ENCODE results near the gene CCDC85C. TPM values are rescaled to one million over a fixed set of nuclear protein-coding genes. Genes with fewer than 3 reads are reported as not detected.

CCDC85C gene
- total RNA-seq, 6 donors from 2014 or later, result 5.2 to 31.0 (median 20.4) TPM

GRCh38 chr14:99451234-99451633, 152.8 kb downstream of the CCDC85C start:
- Histone ChIP-seq H3K4me3 (no peak overlapping the region), H3K4me1 (no peaks in the 10 kb centered on the region), H3K36me3 (peaks cover 9 to 91% (median 34%) of the 10 kb centered on the region in 4 donors), H3K9me3 (no peaks in the 10 kb centered on the region), H3K27ac (no peak overlapping the region), H3K27me3 (no peaks in the 10 kb centered on the region)
- DNase-seq (no peak), ATAC-seq (ENCODE audit: low FRiP score in 2 of 2) (no peak)
- 95 to 99% methylated on average over 5 of the region's 5 CpGs for WGBS, 2 donors
- TF ChIP-seq EP300 (IDR thresholded peaks at IDR 0.05), result no peak
- TF ChIP-seq, protein P1, sequence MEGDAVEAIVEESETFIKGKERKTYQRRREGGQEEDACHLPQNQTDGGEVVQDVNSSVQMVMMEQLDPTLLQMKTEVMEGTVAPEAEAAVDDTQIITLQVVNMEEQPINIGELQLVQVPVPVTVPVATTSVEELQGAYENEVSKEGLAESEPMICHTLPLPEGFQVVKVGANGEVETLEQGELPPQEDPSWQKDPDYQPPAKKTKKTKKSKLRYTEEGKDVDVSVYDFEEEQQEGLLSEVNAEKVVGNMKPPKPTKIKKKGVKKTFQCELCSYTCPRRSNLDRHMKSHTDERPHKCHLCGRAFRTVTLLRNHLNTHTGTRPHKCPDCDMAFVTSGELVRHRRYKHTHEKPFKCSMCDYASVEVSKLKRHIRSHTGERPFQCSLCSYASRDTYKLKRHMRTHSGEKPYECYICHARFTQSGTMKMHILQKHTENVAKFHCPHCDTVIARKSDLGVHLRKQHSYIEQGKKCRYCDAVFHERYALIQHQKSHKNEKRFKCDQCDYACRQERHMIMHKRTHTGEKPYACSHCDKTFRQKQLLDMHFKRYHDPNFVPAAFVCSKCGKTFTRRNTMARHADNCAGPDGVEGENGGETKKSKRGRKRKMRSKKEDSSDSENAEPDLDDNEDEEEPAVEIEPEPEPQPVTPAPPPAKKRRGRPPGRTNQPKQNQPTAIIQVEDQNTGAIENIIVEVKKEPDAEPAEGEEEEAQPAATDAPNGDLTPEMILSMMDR (IDR thresholded peaks at IDR 0.05), result no peak
- TF ChIP-seq POLR2AphosphoS5 (IDR thresholded peaks at IDR 0.05), result no peak
- TF ChIP-seq POLR2A (IDR thresholded peaks at IDR 0.05), result no peak

DNA sequence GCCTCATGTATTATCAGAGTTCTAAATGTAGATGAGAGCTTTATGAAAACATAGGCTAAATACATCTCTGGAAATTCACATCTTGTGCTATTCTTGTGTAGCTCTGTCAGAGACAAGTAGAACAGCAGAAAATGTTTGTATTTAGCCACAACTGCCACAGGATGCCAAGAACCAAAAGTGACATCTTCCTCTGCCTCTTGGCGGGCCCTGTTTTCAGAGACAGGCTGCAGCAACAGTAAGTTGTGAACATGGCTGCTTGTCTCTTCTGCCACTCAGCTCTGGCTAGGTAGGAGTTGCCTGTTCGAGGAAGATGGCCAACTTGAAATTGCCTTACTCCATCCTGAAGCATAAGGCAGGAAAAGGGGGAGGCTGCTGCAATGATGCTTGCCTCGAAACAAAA, 153.7 kb downstream of the CCDC85C start:
- H3K9me3 ChIP-seq, result no peaks in the 10 kb centered on the region
- no peak for DNase-seq
- H3K4me1 ChIP-seq, result no peaks in the 10 kb centered on the region
- H3K4me3 ChIP-seq, result no peak overlapping the region
- TF ChIP-seq, protein P1 (IDR thresholded peaks at IDR 0.05), result no peak
- TF ChIP-seq EP300 (IDR thresholded peaks at IDR 0.05) (no peak), POLR2AphosphoS5 (IDR thresholded peaks at IDR 0.05) (no peak), POLR2A (IDR thresholded peaks at IDR 0.05) (no peak)
- 90 to 91% methylated on average over 3 of the region's 3 CpGs for WGBS, 2 donors
- peaks cover 9 to 92% (median 29%) of the 10 kb centered on the region in 4 donors for H3K36me3 ChIP-seq
- no peak overlapping the region for H3K27ac ChIP-seq
- ATAC-seq (ENCODE audit: low FRiP score in 2 of 2), result no peak
- no peaks in the 10 kb centered on the region for H3K27me3 ChIP-seq

Small RNA genes lying within 50 kb of the gene (small RNA-seq; reads per million reads assigned to genes)
- gene RF00019, result 0 reads per million in 4 donors

Other genes starting within 250 kb of the CCDC85C start
- 10 to 100 TPM; 59.7 to 99.2 (median 77.6) TPM for gene SETD3, start 123.3 kb downstream of the CCDC85C start, total RNA-seq
- 10 to 100 TPM; 29.8 to 51.1 (median 44.0) TPM for gene CCNK, start 122.8 kb downstream of the CCDC85C start, total RNA-seq
- gene HHIPL1, start 40.9 kb upstream of the CCDC85C start, total RNA-seq, result 1 to 10 TPM in 4 of 6 donors, under 1 TPM in 2; 0.61 to 2.2 (median 1.3) TPM
- 10 to 100 TPM in 1 of 6 donors, 1 to 10 TPM in 2, under 1 TPM in 3; 0.15 to 12.6 (median 1.2) TPM for gene CYP46A1, start 80.1 kb upstream of the CCDC85C start, total RNA-seq
- 10 to 100 TPM; 22.2 to 55.5 (median 36.4) TPM for gene EML1, start 189.2 kb upstream of the CCDC85C start, total RNA-seq